ENCODE data around the gene TRUB2. TPM values are rescaled to one million over a fixed set of nuclear protein-coding genes. Genes with fewer than 3 reads are reported as not detected.
"Not testable (repeated sequence)": the region's sequence is repeated elsewhere in the genome, so short reads cannot be mapped to it uniquely, and the experiment has no call there.

Gene TRUB2
- total RNA-seq, 1 experiment from 2014 or later = 37.6 TPM

- no peak overlapping the region for H3K27ac Mint-ChIP-seq (ENCODE audit: low read depth, unreplicated experiment)
- intact Hi-C loops (cut with micrococcal nuclease) = no loop called here
- POLR2A ChIA-PET = no interaction called here
Measured at GRCh38 chr9:128286440-128286839, 35.8 kb downstream of the TRUB2 start.

DNA sequence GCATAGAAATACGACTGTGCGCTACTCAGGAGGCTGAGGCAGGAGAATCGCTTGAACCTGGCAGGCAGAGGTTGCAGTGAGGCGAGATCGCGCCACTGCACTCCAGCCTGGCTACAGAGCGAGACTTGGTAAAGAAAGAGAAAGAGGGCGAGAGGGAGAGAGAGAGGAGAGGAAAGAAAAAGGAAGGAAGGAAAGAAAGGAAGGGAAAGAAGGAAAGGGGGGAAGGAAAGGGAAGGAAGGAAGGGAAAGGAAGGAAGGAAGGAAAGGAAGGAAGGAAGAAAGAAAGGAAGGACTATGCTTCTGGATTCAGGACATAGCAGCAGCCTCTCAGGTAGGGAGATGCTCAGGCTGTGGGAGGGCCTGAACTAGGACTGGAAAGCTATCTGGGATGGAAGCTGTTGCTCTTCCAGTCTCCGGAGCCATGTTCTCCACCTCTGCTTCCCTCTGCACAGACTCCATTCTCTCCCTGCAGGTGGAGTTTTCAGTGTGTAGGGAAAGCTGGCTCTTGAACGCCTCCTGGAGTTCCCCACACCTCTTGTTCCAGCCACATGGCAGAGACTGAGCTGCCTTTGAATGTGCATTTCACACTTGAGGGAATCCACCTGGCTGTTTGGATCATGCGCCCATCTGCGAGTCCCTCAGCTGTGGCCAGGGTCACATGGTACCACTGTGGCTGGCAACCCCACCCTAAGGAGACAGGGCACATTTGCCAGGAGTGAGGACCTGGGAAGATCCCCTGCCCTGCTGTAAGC lies 37.0 kb downstream of the TRUB2 start:
- H3K27me3 Mint-ChIP-seq (ENCODE audit: insufficient read depth, unreplicated experiment) = no peaks in the 10 kb centered on the region
- H3K4me1 Mint-ChIP-seq (ENCODE audit: insufficient read depth, unreplicated experiment) = no peaks in the 10 kb centered on the region
- intact Hi-C loops (cut with micrococcal nuclease) = no loop called here
- no TSS peak for BruUV-seq (replicated peaks)
- H3K36me3 Mint-ChIP-seq (ENCODE audit: insufficient read depth, unreplicated experiment) = peaks cover 19% of the 10 kb centered on the region
- POLR2A ChIA-PET = no interaction called here
- no peak overlapping the region for H3K4me3 Mint-ChIP-seq (ENCODE audit: unreplicated experiment)
- DNase-seq (ENCODE audit: unreplicated experiment) = no peak
- H3K27ac Mint-ChIP-seq (ENCODE audit: low read depth, unreplicated experiment) = no peak overlapping the region
- no peak for TF ChIP-seq CTCF (IDR thresholded peaks at IDR 0.05; ENCODE audit: unreplicated experiment)
- no peaks in the 10 kb centered on the region for H3K9me3 Mint-ChIP-seq (ENCODE audit: unreplicated experiment)
- CTCF ChIA-PET = interaction anchor here (0.7 to 1.1 kb wide), 4 partner anchors 9 to 1715 kb away, joined by 3 read pairs; no protein-coding TSS in a partner anchor

More at GRCh38 chr9:128286440-128286839, 35.8 kb downstream of the TRUB2 start:
- H3K4me1 Mint-ChIP-seq (ENCODE audit: insufficient read depth, unreplicated experiment) = no peaks in the 10 kb centered on the region
- H3K36me3 Mint-ChIP-seq (ENCODE audit: insufficient read depth, unreplicated experiment) = peaks cover 19% of the 10 kb centered on the region
- TF ChIP-seq CTCF (IDR thresholded peaks at IDR 0.05; ENCODE audit: unreplicated experiment) = no peak
- H3K9me3 Mint-ChIP-seq (ENCODE audit: unreplicated experiment) = no peaks in the 10 kb centered on the region
- H3K27me3 Mint-ChIP-seq (ENCODE audit: insufficient read depth, unreplicated experiment) = no peaks in the 10 kb centered on the region
- no peak overlapping the region for H3K4me3 Mint-ChIP-seq (ENCODE audit: unreplicated experiment)
- CTCF ChIA-PET = interaction anchor here (0.9 to 1.1 kb wide), 2 partner anchors 8 to 43 kb away, joined by 3 read pairs; no protein-coding TSS in a partner anchor
- no TSS peak for BruUV-seq (replicated peaks)
- DNase-seq (ENCODE audit: unreplicated experiment) = no peak

GRCh38 chr9:128282500-128282899 lies 39.7 kb downstream of the TRUB2 start:
- no peaks in the 10 kb centered on the region for H3K9me3 Mint-ChIP-seq (ENCODE audit: unreplicated experiment)
- H3K36me3 Mint-ChIP-seq (ENCODE audit: insufficient read depth, unreplicated experiment) = peaks cover under 1% of the 10 kb centered on the region
- no peaks in the 10 kb centered on the region for H3K27me3 Mint-ChIP-seq (ENCODE audit: insufficient read depth, unreplicated experiment)
- BruUV-seq (replicated peaks) = no TSS peak
- H3K4me1 Mint-ChIP-seq (ENCODE audit: insufficient read depth, unreplicated experiment) = no peaks in the 10 kb centered on the region
- H3K4me3 Mint-ChIP-seq (ENCODE audit: unreplicated experiment) = no peak overlapping the region
- ChIA-PET POLR2A (no interaction called here), CTCF (interaction anchor here (0.9 to 1.0 kb wide), 2 partner anchors 11 to 156 kb away, joined by 3 to 5 read pairs; no protein-coding TSS in a partner anchor)
- no peak for DNase-seq (ENCODE audit: unreplicated experiment)
- intact Hi-C loops (cut with micrococcal nuclease) = no loop called here
- no peak overlapping the region for H3K27ac Mint-ChIP-seq (ENCODE audit: low read depth, unreplicated experiment)
- no peak for TF ChIP-seq CTCF (IDR thresholded peaks at IDR 0.05; ENCODE audit: unreplicated experiment)

DNA sequence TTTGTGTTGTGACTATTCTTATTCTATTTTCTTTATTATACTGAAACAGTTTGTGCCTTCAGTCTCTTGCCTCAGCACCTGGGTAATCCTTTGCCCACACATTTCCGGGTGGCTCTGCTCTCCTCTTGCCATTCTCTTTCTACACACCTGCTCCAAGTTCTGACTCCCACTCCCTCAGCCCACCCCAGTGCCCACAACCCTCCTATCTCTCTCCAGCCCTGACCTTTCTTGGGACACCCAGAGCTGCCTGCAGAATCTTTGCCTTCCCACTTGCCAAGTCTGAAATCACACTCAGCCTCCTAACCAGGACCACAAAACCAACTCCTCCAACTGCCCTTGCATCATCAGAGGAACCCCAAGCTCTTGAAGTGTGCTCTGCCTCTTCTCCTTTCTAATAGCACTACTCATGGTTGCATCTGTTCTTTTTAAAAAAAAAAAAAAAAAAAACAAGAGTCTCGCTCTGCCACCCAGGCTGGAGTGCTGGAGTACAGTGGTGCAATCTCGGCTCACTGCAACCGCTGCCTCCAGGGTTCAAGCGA lies 42.1 kb downstream of the TRUB2 start:
- Mint-ChIP-seq H3K36me3 (ENCODE audit: insufficient read depth, unreplicated experiment) (peaks cover 13% of the 10 kb centered on the region), H3K4me3 (ENCODE audit: unreplicated experiment) (no peak overlapping the region), H3K4me1 (ENCODE audit: insufficient read depth, unreplicated experiment) (peaks cover 8% of the 10 kb centered on the region), H3K27me3 (ENCODE audit: insufficient read depth, unreplicated experiment) (no peaks in the 10 kb centered on the region), H3K9me3 (ENCODE audit: unreplicated experiment) (no peaks in the 10 kb centered on the region), H3K27ac (ENCODE audit: low read depth, unreplicated experiment) (no peak overlapping the region)
- TF ChIP-seq CTCF (IDR thresholded peaks at IDR 0.05; ENCODE audit: unreplicated experiment) = no peak
- DNase-seq (ENCODE audit: unreplicated experiment) = no peak
- POLR2A ChIA-PET = interaction anchor here (0.6 kb wide), 1 partner anchor 26 kb away, joined by 3 read pairs; no protein-coding TSS in a partner anchor
- CTCF ChIA-PET = no interaction called here
- no TSS peak for BruUV-seq (replicated peaks)
- intact Hi-C loops (cut with micrococcal nuclease) = no loop called here

DNA sequence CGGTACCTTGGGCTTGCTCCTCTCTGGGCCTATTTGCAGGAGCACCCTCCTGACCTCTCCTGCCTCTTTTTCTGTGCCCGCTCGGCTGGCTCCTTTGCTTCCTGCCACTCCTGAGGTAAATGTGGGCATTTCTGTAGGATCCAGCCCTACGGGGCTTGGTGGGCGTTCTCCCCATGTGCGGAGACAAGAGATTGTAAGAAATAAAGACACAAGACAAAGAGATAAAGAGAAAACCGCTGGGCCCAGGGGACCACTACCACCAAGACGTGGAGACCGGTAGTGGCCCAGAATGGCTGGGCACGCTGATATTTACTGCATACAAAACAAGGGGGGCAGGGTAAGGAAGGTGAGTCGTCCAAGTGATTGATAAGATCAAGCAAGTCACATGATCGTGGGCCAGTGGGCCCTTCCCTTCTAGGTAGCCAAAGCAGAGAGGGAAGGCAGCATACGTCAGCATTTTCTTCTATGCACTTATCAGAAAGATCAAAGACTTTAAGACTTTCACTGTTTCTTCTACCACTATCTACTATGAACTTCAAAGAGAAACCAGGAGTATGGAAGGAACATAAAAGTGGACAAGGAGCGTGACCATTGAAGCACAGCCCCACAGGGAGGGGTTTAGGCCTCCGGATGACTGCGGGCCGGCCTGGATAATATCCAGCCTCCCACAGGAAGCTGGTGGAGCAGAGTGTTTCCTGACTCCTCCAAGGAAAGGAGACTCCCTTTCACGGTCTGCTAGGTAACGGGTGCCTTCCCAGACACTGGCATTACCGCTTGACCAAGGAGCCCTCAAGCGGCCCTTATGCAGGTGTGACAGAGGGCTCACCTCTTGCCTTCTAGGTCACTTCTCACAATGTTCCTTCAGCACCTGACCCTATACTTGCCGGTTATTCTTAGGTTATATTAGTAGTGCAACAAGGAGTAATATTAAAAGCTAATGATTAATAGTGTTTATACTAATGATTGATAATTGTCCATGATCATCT lies 42.9 kb downstream of the TRUB2 start:
- H3K27me3 Mint-ChIP-seq (ENCODE audit: insufficient read depth, unreplicated experiment); H3K4me3 Mint-ChIP-seq (ENCODE audit: unreplicated experiment); DNase-seq (ENCODE audit: unreplicated experiment); BruUV-seq (replicated peaks); CTCF ChIA-PET; H3K9me3 Mint-ChIP-seq (ENCODE audit: unreplicated experiment); H3K27ac Mint-ChIP-seq (ENCODE audit: low read depth, unreplicated experiment); POLR2A ChIA-PET; intact Hi-C loops (cut with micrococcal nuclease): not testable (repeated sequence)
- H3K36me3 Mint-ChIP-seq (ENCODE audit: insufficient read depth, unreplicated experiment) = peaks cover 13% of the 10 kb centered on the region
- H3K4me1 Mint-ChIP-seq (ENCODE audit: insufficient read depth, unreplicated experiment) = peaks cover 13% of the 10 kb centered on the region

Measured in MCF 10A (cell line).